GM19239 (cell line): ENCODE results near the gene RASSF4.

Experiments used
- DNase-seq: peaks from one replicate; pipeline ENCODE4 v3.0.0; 2011; ENCODE audit warnings: low spot score; ENCODE audit not compliant: insufficient read length
- FAIRE-seq: peaks from 2 replicates; lab custom pipeline; 2011; peaks lifted over from hg19 to GRCh38; lab: Jason Lieb, UNC

The RASSF4 gene

DNA sequence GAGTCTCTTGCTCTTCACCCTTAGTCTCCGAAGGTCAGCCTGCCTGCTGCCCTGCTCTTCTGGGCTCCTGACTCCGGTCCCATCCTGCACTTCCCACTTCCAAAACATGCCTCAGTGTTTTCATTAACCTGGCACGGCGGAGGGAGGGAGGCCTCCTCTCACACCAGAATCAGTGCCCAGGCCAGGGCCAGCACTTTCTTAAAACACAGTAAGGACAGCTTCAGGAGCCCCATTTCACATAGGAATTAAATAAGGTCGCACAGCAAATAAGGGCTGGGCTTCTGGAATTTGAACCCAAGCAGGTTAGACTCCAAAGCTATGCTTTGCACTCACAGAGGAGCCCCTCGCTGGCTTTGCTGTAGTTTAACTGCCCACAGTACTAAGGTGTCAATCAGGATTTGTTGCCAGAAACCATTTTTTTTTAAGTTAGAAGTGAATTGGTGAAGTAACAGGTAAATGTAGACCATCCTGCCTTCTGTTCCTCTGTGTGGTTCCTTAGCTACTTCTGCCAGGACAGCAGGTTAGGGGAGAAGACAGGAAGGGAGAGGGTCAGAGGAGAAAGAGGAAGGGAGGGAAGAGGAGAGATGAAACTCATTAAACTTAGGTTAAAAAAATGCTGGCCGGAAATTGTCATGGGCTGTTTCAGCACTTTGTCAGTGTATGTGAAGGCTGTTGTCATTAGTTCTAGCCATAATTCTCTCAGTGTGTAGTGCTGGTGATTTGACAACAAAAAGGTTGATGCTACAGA is 1.1 kb downstream of the RASSF4 start:
- peak; percentile 21 for FAIRE-seq
- no peak for DNase-seq

DNA sequence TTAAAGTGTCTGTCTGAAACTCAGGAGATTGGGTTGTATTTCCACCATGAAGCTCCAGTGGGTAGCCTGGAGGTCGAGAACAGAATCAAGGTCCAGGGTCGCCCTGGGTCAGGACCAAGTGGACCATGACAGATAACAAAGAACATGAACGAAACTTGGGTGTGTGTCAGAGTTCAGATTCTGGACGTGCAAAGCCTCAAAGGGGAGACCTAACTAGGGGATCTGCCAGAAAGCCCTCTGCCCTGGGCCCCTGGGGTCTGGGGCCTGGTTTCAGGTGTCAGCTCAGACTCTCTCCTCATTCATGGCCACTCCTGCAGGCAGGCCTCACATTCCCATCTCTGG is 1.6 kb downstream of the RASSF4 start:
- peak; percentile 63 for FAIRE-seq
- DNase-seq = no peak

DNA sequence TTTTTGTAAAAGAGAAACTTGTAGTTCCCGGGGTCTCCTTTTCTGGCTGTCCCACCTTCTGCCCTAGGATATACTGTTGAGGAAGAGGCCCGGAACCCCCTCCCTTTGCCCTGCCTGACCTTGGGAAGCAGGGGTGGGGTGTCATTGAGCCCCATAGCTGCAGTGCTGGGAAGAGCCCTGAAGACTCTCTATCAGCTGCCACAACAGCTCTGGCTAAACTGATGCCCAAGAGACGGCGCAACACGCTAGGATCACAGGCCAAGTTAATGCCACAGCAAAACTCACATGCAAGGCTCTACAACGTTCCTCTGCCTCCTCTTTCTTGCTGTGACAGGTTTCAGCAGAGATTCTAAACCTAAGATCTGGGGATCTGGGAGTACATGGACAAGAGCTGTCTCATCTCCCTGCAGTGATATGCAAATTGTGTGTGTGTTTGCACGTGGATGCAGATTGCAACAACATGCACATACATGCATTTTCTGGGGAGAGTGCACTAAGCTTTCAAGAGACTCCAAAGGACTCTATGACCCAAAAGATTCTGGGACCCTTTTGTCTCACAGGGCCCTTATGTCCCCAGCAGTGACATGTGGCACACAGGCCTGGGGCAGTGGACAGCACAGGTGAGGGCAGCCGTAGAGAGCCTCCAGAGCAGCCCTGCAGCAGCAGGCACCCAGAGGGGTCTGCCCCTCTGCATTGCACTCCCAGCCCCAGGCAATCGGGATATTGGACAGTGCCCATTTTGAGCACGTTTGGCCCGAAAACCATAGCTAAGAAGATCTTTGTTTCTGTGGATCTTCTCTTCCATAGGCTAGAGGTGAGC is 2.5 kb downstream of the RASSF4 start:
- DNase-seq (no peak), FAIRE-seq (no peak)

DNA sequence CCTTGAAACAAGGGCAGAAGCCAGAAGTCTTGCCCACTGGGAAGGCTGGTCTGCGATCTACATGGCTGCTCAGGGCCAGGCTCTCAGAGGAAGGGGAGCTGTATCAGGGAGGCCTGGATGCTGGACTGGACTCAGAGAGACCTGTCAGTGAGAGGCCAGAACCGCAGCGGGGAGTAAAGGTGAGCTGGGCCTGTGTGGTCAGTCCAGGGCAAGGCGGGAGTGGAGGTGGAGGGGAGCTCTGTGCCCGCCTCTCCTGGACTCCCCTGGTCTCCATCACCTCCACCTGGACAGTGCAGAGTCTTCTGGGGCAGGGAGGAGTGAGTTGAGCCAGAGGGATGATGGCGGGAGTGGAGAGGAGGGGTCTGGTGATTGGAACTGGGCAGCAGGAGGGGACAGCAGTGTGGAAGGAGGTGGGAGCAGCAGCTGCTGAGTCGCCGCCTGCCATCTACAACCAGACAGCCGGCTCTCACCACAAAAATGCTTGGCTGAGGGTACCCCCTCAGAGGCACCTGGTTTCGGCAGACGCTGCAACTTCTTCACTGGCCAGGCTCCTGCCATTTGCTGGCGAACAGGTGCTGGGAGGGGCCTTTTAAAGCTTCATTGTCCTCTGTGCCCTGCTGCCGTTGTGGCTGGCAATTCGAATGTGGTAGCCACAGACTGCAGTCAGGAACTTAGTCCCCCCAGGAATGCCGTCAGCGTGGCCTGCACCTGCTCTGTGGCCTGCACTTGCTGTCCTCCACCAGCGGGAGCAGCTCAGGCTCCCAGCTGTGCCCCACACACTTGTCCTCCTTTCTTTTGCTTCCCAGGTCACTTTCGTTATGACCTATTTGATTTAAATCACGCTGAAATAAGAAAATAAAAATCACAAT is 3.5 kb downstream of the RASSF4 start:
- peak; percentile 23 for FAIRE-seq
- no peak for DNase-seq

DNA sequence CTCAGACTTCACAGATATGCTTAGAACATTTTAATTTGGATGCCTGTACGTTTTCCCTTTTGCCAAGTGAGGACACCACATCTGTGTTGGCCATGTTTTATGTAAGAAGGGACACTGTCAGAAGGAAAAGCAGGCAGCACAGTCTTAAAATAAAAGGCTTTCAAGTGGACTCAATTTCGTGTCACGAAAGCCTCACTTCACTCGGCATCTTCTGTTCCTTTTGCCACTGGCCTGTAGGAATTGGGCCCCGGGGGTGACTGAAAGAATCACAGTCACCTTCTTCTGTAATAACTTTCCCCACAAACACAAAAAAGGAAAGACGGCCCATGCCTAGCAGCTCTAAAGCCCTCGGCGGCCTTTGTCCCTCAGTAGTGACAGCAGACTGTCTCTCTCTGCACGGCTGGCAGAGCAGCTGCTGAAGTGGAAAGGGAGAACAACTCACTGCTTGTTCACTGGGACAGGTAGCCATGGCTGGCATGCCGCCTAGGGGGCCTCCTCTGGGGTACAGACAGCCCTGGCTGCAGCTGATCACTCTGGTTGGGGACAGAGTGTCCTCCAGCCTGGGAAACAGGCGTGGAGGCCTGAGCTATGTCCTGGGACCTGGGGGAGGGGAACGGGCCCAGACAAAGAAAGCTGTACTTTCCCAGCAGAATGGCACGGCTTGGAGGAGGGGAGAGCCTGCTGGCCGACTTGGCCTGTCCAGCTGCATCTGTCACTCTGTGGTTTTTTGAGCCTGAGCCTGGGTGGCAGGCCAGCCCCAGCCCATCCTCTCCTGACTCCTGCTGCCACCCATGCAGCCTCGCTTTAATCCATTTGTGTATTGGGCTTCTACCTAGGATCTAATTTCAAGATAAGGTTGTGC is 4.4 kb downstream of the RASSF4 start:
- peak; percentile 89 for FAIRE-seq
- no peak for DNase-seq

DNA sequence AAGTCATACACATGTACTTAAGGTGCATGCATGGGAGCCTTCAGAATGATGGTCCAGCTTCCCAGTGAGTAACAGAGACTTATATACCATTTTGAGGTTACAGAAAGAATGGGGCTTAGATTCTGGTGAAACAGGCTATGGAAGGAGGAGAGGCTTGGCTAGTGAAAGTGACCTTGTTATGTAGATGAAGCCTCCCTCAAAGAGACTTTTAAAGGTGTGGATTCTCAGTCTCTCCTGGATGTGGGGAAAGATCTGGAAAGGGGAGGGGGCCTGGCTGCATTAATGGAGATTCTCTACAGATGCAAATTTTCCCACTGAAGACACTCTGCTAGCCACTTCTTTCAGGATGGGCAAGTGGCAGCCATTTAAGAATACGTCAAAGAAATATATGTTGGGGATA is 5.5 kb downstream of the RASSF4 start:
- no peak for FAIRE-seq
- no peak for DNase-seq

DNA sequence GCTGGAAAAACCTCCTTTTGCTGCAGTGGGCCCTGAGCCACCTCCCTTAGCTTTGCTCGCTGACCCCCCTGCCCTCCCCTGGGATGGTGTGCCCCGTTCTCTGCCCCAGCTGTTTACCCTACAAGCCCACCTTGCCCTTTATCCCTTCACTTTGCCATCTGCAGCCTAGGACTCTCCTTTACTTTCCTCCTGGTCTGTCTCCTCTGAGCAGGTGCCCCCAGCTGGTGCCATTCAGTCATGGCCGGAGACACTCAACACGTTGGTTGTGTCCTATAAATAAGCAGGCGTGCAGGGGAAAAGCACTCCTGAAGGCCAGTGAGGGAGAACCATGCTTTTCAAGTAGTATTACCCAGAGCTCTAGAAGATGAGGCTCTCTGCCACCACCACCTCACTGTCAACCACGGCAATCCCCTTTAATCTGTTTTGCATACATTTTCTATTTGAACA is 6.1 kb downstream of the RASSF4 start:
- FAIRE-seq (peak; percentile 96), DNase-seq (no peak)

DNA sequence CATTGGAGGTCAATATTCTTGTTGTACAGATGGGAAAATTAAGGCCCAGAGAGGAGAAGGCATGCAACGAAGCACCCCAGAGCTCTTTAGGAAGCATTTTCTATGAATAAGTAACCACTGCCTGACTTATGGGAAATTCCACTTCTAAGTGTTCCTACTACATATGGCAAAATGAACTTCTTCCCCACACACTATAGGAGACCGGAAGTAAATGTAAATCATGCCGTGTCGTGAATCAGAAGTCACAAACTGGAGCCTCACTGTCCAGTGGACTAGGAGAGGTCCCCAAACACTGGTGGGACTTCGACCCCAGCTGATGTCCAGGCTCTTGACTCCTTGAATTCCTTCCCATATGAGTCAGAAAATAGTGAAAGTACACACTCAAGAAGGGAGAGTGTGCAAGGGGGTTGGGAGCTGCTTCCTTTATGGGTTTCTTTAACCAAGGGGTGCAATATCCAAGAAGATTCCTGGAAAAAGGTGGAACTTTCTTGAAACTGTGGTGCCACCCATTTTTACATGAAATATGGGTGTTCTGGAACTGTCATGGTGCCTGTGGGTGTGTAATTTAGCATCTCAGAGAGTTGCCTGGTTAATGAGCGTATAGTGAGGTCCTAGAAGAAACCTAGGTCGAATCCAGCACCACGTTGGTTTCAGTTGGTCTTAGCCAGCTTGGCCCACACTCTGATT is 6.7 kb downstream of the RASSF4 start:
- no peak for FAIRE-seq
- no peak for DNase-seq

DNA sequence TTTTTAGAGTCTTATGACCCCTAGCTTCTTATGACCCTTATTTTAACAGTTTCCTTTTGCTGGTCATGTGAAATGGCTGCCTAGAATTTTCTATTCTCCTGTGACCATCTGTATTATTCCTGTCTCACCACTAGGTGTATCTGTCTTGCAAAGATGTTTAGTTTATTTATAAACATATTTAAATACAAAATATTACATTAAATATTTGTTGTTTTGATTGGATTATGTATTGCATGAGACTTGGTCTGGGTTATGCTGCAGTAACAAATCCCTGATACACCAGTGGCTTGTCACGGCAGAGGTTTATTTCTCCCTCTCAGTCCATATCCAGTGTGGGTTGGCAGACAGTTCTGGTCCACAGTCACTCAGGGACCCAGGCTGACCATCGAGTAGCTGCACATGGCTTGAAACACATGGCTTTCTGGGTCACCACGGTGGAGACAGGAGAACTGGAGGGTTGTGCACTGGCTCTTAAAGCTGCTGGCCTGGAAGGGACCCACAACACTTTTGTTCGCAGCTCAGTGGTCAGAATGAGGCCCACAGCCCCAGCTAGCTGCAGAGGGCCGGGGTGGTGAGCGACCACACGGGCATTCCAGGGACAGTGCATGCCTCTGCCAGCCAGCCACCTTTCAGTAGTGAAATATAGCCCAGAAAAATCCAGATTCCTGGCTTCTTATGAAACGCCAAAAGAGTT is 7.4 kb downstream of the RASSF4 start:
- peak; percentile 57 for FAIRE-seq
- no peak for DNase-seq

DNA sequence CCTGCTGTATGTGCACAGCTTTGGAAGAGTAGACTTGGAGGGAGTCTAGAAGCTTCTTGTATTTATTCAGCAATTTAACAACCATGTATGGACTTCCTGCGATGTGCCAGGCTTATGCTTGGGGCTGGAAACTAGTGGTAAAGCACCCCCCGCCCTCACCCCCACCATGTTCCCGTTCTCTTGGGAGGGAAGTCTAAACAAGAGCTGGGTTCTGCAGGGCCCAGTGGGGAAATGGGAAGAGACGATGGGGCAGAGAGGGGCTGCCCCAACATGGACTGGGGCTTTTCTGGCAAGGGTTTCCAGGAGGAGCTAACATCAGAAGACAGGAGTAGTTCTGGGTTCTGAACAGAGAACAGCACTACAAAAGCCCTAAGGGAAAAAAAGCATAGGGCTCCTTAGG is 8.0 kb downstream of the RASSF4 start:
- FAIRE-seq = no peak
- no peak for DNase-seq

DNA sequence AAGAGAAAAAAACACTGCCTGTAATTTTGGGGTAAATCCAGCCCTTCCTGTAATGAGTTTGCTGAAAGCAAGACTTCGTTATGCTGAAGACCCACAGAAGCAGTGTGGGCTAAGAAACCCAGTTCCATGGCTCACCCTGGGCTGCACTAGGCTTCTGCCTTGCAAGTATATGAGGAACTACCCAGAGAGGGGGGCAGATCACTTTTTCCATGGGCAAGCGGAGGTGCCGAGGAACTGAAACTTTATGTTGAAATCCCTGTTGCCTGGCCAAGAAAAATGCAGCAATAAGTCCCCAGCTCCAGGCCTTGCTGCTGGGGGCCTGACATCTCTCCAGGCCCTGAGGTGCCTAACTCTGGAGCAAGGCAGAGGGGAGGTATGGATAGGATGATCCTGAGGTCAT is 8.5 kb downstream of the RASSF4 start:
- no peak for DNase-seq
- peak; percentile 74 for FAIRE-seq

DNA sequence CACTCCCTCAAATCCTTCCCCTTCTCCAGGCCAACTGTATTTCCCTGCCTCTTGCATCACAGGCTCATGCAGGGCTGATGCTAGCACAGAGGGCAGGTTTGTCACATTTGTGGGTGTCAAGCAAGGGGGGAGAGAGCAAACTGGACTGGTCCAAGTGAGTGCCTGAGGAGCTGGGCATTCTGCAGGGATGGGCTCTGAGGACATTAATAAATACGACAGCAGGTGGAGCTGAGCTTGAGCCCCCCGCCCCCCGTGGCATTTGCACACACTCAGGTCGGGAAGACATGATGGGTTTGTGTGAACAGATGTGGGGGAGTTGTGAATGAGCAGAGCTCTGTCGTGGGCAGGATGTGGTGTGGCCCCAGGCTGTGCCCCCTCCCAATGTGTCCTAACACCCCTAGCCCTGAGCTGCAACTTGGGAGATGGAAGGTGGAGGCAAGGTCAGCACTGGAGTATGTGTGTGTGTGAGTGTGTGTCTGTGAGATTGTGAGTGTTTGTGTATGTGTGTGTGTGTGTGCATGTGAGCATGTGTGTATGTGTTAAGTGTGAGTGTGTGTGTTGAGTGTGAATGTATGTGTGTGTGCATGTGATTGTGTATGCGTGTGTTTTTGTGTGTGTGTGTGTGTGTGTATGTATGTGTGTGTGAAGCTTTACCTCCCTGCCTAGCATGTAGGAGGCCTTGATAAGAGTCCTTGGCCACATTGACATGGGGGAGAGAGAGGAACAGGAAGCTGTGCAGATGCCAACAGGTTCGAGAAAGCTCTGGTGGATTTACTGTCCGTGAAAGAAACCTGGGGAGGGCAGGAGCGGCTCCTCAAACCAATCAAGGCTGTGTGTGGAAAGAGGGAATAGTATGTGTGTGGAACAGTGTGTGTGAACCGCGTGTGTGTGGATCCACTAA is 9.1 kb downstream of the RASSF4 start:
- FAIRE-seq (no peak), DNase-seq (no peak)

DNA sequence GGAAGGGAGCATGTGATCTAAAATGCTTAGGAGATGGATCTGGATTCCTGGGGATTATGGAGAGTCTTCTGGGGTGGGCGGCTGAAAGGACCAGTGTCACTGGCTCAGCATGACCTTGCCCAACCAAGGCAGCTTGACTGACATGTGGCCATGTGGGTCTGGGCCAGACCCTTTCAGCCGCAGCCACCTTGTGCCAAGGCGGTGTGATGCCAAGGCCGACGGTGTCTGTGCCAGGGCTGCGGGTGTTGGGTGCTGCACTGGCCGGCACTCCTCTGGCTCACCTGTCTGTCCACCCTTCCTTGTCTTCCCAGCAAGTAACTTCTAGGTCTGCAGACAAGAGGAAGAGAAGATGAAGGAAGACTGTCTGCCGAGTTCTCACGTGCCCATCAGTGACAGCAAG is 10.3 kb downstream of the RASSF4 start:
- no peak for FAIRE-seq
- DNase-seq = no peak

DNA sequence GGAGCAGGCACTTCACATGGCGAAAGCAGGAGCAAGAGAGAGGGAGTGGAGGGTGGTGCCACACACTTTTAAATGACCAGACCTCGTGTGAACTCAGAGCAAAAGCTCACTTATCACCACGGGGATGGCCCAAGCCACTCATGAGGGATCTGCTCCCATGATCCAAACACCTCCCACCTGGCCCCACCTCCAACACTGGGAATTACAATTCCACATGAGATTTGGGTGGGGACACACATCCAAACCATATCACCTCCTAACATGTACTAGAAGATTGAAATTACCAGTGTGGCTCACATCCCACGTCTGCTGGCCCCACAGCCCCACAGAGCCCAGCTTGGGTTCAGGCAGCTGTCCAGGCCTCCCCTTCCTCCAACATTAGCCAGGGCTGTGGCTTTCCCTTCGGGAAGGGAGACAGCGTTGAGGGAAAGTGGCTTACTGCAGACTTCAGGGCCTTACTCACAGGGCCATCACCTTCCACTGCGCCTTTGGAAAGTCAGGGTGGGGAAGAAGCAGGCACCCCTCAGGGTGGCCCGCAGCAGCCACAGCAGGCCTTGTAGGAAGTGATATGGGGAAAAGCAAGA is 11.3 kb downstream of the RASSF4 start:
- DNase-seq = no peak
- no peak for FAIRE-seq

DNA sequence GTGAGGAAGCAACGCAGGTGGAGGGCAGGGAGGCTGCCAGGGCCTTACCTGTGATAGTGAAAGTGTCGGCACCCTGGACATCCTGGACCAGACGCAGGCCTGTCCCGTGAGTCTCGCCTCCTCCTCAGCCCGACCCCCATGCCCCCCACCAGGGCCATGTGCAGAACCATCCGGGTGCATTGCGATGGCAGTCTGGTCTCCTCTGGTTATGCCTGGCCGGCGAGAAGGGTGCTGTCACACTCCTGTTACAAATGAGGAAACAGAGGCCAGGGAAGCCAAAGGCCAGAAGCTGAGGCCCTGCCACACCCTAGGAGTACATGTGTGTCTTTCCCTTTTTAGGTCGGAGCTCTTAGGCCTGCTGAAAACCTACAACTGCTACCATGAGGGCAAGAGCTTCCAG is 11.8 kb downstream of the RASSF4 start:
- DNase-seq (no peak), FAIRE-seq (no peak)

DNA sequence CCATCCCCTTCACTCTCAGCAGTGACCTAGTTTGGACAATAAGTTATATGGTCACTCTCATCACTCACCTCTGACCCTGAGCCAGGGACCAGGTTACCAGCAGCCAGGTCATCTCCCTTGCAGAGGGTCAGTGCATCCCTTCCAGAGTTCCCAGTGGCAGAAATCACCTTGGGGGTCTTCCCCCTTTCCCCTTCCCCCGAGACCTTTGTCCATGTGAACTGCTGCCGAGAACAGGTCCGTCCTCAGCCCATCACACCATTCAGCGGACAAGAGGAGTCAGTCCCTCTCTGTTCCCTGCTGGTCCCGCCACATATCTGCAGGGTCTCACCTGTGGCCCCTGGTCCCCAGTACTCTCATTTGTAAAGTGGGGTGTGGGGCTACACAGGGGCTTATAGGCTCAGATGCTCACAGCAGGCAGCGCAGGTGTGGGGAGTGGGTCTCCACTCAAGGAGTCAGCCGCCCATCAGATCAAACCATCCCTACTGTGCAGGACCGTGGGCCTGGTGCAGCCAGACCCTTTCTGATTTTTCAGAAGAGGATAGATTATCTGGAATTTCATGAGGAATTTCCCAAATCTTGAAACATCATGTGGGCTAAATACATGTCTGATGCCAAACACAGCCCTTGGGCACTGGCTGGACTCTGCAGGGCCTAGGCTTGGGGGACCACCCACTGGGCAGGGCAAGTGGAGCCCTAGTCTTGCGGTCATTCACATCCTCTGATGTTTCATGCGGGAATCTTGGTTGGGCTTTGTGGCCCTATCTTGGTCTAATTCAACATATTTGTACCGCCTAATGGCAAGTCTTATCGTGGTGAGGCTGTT is 12.5 kb downstream of the RASSF4 start:
- DNase-seq = no peak
- no peak for FAIRE-seq
